ENCODE measurements around the gene TEAD4. TPM values are rescaled to one million over a fixed set of nuclear protein-coding genes. Genes with fewer than 3 reads are reported as not detected.

Gene TEAD4
- total and polyA plus RNA-seq, 2 experiments from 2014 or later: 68.1 to 145 TPM

DNA sequence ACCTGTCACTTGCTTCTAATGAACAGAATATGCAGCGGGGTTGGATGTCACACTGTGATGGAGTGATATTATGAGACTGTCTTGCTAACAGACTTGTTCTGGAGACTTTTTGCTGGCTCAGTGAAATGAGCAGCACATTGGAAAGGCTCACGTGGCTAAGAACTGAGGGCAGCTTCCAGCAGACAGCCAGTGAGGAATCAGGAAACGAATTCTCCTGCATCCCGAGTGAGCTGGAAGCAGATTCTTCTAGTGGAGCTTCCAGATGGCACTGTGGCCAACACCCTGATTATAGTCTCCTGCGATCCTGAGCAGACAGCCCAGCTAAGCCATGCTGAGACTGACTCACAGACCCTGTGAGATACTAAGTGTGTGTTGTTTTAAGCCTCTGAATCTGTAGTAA lies 101.9 kb downstream of the TEAD4 start:
- H3K27ac ChIP-seq (ENCODE audit: low read depth): no peak overlapping the region
- no peak overlapping the region for H3K4me3 ChIP-seq
- no peaks in the 10 kb centered on the region for H3K36me3 ChIP-seq (ENCODE audit: insufficient read depth)
- no peak overlapping the region for H3K4me2 ChIP-seq
- peaks cover 19% of the 10 kb centered on the region for H3K4me1 Mint-ChIP-seq
- H3K27ac Mint-ChIP-seq: no peak overlapping the region
- no peak for DNase-seq (ENCODE audit: low spot score)
- ATAC-seq: no peak
- H3K27me3 Mint-ChIP-seq (ENCODE audit: insufficient read depth, low read depth, poor library complexity): peaks cover 3% of the 10 kb centered on the region
- peaks cover 16% of the 10 kb centered on the region for H3K4me1 ChIP-seq (ENCODE audit: insufficient read depth)
- H3K4me3 Mint-ChIP-seq: no peak overlapping the region
- no peaks in the 10 kb centered on the region for H3F3A ChIP-seq (replicated peaks; ENCODE audit: low read depth)
- H4K20me1 ChIP-seq (replicated peaks; ENCODE audit: insufficient read depth): no peaks in the 10 kb centered on the region
- TF ChIP-seq, protein P1, sequence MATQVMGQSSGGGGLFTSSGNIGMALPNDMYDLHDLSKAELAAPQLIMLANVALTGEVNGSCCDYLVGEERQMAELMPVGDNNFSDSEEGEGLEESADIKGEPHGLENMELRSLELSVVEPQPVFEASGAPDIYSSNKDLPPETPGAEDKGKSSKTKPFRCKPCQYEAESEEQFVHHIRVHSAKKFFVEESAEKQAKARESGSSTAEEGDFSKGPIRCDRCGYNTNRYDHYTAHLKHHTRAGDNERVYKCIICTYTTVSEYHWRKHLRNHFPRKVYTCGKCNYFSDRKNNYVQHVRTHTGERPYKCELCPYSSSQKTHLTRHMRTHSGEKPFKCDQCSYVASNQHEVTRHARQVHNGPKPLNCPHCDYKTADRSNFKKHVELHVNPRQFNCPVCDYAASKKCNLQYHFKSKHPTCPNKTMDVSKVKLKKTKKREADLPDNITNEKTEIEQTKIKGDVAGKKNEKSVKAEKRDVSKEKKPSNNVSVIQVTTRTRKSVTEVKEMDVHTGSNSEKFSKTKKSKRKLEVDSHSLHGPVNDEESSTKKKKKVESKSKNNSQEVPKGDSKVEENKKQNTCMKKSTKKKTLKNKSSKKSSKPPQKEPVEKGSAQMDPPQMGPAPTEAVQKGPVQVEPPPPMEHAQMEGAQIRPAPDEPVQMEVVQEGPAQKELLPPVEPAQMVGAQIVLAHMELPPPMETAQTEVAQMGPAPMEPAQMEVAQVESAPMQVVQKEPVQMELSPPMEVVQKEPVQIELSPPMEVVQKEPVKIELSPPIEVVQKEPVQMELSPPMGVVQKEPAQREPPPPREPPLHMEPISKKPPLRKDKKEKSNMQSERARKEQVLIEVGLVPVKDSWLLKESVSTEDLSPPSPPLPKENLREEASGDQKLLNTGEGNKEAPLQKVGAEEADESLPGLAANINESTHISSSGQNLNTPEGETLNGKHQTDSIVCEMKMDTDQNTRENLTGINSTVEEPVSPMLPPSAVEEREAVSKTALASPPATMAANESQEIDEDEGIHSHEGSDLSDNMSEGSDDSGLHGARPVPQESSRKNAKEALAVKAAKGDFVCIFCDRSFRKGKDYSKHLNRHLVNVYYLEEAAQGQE (IDR thresholded peaks at IDR 0.05; ENCODE audit: unreplicated experiment): no peak
- TF ChIP-seq CREB1 (CRISPR knock-in tag; IDR thresholded peaks at IDR 0.05; ENCODE audit: low read depth) (no peak), STAT1 (IDR thresholded peaks at IDR 0.05; ENCODE audit: unreplicated experiment) (no peak), ZNF331 (CRISPR knock-in tag; IDR thresholded peaks at IDR 0.05; ENCODE audit: low read depth) (no peak), ZNF114 (CRISPR knock-in tag; IDR thresholded peaks at IDR 0.05) (no peak), JUNB (IDR thresholded peaks at IDR 0.05; ENCODE audit: unreplicated experiment) (no peak), POLR2AphosphoS5 (IDR thresholded peaks at IDR 0.05; ENCODE audit: low read depth) (no peak), EZH2phosphoT487 (IDR thresholded peaks at IDR 0.05; ENCODE audit: unreplicated experiment) (no peak), NANOG (IDR thresholded peaks at IDR 0.05; ENCODE audit: borderline replicate concordance) (no peak), EZH2 (IDR thresholded peaks at IDR 0.05; ENCODE audit: low read depth, unreplicated experiment) (no peak)
- TF ChIP-seq, protein P2, sequence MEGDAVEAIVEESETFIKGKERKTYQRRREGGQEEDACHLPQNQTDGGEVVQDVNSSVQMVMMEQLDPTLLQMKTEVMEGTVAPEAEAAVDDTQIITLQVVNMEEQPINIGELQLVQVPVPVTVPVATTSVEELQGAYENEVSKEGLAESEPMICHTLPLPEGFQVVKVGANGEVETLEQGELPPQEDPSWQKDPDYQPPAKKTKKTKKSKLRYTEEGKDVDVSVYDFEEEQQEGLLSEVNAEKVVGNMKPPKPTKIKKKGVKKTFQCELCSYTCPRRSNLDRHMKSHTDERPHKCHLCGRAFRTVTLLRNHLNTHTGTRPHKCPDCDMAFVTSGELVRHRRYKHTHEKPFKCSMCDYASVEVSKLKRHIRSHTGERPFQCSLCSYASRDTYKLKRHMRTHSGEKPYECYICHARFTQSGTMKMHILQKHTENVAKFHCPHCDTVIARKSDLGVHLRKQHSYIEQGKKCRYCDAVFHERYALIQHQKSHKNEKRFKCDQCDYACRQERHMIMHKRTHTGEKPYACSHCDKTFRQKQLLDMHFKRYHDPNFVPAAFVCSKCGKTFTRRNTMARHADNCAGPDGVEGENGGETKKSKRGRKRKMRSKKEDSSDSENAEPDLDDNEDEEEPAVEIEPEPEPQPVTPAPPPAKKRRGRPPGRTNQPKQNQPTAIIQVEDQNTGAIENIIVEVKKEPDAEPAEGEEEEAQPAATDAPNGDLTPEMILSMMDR (conservative IDR thresholded peaks at IDR 0.05; ENCODE audit: low read depth in 2 of 2): no peak
- TF ChIP-seq, protein P3, sequence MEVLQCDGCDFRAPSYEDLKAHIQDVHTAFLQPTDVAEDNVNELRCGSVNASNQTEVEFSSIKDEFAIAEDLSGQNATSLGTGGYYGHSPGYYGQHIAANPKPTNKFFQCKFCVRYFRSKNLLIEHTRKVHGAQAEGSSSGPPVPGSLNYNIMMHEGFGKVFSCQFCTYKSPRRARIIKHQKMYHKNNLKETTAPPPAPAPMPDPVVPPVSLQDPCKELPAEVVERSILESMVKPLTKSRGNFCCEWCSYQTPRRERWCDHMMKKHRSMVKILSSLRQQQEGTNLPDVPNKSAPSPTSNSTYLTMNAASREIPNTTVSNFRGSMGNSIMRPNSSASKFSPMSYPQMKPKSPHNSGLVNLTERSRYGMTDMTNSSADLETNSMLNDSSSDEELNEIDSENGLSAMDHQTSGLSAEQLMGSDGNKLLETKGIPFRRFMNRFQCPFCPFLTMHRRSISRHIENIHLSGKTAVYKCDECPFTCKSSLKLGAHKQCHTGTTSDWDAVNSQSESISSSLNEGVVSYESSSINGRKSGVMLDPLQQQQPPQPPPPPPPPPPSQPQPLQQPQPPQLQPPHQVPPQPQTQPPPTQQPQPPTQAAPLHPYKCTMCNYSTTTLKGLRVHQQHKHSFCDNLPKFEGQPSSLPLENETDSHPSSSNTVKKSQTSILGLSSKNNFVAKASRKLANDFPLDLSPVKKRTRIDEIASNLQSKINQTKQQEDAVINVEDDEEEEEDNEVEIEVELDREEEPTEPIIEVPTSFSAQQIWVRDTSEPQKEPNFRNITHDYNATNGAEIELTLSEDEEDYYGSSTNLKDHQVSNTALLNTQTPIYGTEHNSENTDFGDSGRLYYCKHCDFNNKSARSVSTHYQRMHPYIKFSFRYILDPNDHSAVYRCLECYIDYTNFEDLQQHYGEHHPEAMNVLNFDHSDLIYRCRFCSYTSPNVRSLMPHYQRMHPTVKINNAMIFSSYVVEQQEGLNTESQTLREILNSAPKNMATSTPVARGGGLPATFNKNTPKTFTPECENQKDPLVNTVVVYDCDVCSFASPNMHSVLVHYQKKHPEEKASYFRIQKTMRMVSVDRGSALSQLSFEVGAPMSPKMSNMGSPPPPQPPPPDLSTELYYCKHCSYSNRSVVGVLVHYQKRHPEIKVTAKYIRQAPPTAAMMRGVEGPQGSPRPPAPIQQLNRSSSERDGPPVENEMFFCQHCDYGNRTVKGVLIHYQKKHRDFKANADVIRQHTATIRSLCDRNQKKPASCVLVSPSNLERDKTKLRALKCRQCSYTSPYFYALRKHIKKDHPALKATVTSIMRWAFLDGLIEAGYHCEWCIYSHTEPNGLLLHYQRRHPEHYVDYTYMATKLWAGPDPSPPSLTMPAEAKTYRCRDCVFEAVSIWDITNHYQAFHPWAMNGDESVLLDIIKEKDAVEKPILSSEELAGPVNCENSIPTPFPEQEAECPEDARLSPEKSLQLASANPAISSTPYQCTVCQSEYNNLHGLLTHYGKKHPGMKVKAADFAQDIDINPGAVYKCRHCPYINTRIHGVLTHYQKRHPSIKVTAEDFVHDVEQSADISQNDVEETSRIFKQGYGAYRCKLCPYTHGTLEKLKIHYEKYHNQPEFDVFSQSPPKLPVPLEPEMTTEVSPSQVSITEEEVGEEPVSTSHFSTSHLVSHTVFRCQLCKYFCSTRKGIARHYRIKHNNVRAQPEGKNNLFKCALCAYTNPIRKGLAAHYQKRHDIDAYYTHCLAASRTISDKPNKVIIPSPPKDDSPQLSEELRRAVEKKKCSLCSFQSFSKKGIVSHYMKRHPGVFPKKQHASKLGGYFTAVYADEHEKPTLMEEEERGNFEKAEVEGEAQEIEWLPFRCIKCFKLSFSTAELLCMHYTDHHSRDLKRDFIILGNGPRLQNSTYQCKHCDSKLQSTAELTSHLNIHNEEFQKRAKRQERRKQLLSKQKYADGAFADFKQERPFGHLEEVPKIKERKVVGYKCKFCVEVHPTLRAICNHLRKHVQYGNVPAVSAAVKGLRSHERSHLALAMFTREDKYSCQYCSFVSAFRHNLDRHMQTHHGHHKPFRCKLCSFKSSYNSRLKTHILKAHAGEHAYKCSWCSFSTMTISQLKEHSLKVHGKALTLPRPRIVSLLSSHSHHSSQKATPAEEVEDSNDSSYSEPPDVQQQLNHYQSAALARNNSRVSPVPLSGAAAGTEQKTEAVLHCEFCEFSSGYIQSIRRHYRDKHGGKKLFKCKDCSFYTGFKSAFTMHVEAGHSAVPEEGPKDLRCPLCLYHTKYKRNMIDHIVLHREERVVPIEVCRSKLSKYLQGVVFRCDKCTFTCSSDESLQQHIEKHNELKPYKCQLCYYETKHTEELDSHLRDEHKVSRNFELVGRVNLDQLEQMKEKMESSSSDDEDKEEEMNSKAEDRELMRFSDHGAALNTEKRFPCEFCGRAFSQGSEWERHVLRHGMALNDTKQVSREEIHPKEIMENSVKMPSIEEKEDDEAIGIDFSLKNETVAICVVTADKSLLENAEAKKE (CRISPR knock-in tag; IDR thresholded peaks at IDR 0.05): no peak
- TF ChIP-seq, protein P4, sequence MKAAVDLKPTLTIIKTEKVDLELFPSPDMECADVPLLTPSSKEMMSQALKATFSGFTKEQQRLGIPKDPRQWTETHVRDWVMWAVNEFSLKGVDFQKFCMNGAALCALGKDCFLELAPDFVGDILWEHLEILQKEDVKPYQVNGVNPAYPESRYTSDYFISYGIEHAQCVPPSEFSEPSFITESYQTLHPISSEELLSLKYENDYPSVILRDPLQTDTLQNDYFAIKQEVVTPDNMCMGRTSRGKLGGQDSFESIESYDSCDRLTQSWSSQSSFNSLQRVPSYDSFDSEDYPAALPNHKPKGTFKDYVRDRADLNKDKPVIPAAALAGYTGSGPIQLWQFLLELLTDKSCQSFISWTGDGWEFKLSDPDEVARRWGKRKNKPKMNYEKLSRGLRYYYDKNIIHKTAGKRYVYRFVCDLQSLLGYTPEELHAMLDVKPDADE (IDR thresholded peaks at IDR 0.05): no peak
- H3K79me2 ChIP-seq (replicated peaks; ENCODE audit: insufficient read depth): no peaks in the 10 kb centered on the region
- peaks cover 14% of the 10 kb centered on the region for H3K9me3 Mint-ChIP-seq
- no peak overlapping the region for H2AFZ ChIP-seq
- no peaks in the 10 kb centered on the region for H3K27me3 ChIP-seq (ENCODE audit: insufficient read depth)
- peaks cover 12% of the 10 kb centered on the region; the same call in 2 of the 3 replicates for H3K36me3 Mint-ChIP-seq (ENCODE audit: low read depth)
- H3K9me2 ChIP-seq (ENCODE audit: insufficient read depth): no peaks in the 10 kb centered on the region
